GM19455 (cell line): Measurements from ENCODE around the gene TRIM66.

Experiments used
- ATAC-seq: cut with Tn5 transposase; IDR thresholded peaks from one replicate; pipeline ENCODE4 v1.9.1; 2021; ENCODE audit not compliant: unreplicated experiment

TRIM66 gene, protein sequence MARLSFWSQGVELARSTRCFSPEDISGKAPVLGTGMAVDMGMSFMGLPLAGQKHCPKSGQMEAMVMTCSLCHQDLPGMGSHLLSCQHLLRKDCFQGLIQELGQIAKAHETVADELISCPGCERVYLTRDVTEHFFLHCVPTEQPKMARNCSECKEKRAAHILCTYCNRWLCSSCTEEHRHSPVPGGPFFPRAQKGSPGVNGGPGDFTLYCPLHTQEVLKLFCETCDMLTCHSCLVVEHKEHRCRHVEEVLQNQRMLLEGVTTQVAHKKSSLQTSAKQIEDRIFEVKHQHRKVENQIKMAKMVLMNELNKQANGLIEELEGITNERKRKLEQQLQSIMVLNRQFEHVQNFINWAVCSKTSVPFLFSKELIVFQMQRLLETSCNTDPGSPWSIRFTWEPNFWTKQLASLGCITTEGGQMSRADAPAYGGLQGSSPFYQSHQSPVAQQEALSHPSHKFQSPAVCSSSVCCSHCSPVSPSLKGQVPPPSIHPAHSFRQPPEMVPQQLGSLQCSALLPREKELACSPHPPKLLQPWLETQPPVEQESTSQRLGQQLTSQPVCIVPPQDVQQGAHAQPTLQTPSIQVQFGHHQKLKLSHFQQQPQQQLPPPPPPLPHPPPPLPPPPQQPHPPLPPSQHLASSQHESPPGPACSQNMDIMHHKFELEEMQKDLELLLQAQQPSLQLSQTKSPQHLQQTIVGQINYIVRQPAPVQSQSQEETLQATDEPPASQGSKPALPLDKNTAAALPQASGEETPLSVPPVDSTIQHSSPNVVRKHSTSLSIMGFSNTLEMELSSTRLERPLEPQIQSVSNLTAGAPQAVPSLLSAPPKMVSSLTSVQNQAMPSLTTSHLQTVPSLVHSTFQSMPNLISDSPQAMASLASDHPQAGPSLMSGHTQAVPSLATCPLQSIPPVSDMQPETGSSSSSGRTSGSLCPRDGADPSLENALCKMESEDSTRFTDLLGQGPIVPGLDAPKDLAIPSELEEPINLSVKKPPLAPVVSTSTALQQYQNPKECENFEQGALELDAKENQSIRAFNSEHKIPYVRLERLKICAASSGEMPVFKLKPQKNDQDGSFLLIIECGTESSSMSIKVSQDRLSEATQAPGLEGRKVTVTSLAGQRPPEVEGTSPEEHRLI (N-terminal part only)

DNA sequence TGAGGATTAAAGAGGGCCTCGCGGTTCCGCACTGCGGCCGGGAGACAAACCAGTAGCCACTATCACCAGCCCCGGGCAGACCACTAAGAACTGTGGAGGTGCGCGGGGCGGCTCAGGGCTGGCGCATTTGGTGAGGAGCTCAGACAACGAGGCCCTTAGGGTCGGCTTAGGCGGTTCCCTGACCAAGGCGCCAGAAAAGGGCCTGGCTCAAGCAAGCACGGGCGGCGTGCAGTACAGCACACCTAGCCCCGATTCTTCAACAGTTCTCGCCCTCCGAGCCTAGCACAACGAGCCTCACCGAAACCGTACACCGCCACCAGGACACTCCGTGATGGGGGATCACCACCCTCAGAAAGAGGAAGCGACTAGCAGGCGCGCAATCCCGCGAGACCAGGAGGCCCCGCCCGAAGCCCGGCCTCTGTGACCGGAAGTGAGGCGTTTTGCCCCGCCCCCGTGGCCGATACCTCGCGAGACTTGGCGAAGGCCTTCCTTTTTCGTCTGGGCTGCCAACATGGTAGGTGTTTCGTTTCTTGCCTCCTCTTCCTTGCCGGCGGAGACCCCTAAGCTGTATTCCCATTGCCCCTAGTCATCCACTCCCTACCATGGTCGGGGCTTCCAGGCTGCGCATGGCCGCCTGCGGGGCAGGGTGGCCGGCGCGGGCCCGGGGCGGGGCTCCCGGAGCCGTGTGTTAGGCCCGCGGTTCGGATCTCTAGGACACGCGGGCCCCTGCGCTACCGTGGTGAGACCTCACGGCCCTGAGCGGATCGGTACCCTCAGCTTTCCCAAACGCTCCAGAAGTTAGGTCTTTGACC, at the start of gene TRIM66, which contains the start of gene RPL27A:
TRIM66 (minus strand) TSS at position 363 of the 812 bp plus-strand sequence. CDS start 10,391 bp downstream, outside the sequence.
RPL27A (plus strand) TSS at position 490 of the 812 bp plus-strand sequence; CDS start at position 512, 22 bp downstream.
- ATAC-seq, result peak; percentile 96

DNA sequence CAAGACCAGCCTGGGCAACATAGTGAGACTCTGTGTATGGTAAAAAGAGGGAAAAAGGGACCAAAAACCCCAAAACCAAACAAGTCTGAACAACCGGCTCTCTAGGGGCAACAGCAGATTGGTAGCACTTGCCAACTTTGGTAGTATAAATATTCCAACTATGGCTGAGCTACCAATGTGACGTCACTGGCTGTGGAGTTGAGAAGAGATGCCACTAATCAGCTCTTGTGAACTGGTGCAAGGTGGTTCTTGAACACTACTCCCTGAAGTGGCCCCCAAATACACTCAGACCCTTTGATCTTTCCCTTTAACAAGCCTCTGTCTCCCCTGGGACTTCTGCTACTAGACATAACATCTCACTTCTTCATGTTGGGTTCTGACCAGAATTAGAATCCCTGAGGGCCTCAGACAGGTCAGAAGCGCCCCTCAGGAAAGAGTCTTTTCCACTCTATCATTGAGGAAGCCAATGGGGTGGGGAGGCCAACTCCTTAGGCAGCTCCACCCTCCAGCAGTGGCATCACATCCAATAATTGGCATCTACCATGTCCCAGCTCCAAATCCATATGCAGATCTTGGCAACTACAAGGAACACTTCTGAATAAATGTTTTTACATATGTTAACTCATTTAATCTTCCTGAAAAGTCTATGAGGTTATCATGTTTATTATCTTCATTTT, 49.3 kb upstream of the TRIM66 start:
- ATAC-seq, result no peak

DNA sequence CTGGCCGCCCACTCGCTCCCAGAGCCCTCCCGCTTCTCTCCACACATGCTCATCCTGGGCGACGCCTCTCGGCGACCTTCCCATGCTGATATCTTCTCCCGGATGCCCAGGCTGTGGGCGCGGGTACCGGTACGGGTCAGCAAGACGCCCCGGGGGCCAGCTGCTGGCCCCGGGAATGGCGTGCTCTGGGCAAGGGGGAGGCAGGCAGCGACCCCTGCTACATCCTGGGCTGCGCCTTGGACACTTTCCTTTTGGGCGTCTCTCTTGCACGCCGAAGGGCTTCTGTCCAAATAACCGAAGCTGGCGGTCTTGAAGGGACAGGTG, 48.2 kb upstream of the TRIM66 start:
- no peak for ATAC-seq

DNA sequence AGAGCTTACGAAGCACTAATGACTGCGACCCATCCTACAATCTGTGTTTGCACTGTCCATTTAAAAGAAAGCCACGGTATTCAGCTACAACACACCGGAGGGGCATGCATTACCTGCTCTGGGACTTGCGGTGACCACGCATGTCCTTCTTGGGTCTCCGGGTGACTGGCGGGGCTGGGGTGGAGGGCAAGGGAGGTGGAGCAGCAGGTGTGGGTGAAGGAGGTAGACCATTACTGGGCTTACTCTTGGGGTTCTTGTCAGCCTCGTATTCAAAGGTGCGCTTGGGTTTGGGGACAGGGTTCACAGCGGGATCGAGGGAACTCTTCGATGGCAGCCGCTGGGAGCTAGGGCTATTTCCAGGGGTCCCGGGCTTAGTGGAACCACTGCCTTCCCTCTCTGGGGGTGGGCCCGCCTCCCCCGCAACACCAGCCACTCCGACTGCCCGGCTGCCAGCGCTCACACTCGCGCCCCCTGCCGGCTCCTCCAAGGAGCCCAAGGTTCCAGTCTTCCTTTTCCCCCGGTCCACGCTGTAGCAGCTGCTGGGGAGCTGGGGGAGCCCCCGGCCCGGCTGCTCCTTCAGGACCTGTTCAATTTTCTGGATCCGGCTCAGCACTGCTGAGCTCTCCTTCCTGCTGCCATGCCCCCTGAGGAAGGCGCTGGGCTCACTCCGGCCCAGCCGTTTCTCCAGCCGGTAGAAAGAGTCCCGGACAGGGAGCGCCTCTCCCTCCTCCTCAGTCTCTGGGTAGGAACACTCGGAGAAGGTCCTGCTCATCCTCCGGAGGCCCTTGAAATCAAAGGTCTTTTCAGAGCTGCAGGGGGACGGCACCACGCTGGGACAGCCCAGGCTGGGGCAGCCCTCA, 47.6 kb upstream of the TRIM66 start:
- ATAC-seq, result no peak

DNA sequence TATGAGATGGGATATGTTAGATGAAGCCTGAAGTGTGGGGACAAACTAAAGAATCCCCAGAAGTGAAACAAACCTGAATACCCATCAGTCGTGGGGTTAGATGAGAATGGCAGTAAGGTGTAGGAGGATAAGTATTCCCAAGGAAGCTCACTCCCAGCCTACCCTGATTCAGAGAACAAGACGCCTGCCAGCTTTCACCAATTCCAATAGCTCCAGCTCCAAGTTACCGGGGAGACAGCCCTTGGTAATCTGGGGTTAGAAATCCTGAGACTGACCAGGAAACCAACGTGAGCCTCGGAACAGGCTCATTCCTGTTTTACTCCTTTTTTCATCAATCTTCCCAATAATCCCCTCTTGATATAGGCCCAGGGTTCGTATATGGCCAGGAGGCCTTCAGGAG, 46.6 kb upstream of the TRIM66 start:
- ATAC-seq, result no peak

DNA sequence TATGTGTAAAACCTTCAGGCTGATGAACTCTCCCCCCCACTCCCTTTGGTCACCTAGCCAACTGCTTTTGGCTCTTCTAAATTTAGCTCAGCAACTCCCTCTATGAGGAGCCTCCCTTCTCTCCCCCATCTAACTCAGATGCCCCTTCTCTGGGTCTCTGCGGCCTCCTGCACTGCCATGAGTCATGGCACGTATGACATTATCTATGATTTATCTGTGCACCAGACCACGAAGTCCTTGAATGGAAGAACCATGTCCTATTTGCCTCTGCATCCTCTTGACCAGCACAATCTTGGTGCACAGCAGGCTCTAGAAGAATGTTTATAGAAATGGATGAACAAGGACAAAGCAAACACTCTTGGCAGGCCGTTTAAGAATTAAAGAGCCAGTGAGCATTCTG, 46.1 kb upstream of the TRIM66 start:
- no peak for ATAC-seq

DNA sequence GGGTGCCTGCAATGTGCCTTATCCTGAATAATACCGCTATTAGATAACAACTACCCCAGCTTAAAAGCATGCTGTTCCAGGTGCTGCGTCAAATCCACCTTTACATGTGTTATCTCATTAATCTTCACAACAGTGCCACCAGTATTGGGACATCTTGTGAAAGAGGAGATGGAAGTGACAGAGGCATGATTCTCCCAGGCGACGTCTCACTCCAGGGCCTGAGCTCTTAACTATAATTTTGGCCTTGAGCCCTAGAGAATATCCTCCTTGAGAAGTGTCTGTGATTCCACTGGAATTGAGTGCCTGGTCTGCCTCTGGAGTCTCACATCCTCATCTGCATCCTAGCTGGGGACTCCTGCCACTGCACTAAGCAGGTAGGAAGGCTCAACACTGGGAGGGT, 43.9 kb upstream of the TRIM66 start:
- no peak for ATAC-seq

DNA sequence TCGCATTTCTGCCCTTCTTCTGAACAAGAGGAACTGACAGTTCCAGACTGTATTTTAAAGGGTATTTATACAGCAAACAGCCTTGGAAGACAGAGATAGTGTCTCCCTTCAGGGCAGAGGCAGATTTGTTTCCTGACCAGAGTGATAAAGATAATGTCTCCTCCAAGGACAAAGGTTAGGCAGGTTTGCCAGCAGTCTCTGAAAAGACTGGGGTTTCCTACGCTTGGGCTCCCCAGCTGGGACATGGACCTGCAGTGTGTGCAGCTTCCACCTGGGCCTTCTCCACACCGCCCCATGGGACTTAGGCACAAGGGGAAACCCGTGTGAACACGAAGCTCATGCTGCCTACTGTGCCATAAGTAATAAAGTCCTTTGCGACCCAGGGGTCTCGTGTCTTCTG, 42.2 kb upstream of the TRIM66 start:
- ATAC-seq, result no peak

DNA sequence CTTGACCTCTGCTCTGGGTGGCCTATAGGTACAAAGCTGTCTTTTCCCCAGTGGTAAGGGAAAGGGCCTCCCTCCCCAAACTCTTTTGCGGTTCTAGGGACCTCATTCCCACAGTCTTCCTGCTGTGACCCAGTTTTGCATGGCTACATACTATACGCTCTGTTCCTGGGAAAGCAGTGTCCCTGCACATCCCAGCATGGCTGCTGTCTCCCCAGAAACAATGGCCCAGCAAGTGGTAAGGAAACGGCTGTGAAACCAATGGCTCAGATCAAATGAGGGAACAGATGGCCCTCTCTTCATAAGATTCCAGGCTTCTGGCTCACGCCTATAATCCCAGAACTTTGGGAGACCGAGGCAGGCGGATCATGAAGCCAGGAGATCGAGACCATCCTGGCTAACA, 41.2 kb upstream of the TRIM66 start:
- no peak for ATAC-seq

DNA sequence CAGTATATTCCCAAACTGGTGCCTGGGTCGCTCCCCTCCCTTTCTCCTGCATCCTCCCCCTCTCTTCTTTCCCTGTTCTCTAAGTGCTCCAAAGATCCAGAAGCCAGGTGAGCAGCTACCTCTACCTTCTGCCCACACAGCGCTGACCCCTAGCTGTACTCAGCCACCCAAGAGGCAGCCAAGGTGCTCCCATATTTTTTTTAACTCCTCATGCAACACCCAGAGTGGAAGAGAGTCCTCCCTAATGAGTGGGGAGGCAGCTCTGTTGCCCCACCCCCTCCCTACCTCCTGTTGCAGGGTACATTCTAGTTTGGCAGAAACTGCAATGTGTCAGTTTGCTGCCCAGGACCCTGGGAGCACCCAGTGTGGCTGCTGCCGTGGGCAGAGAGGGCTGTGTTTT, 40.3 kb upstream of the TRIM66 start:
- no peak for ATAC-seq

DNA sequence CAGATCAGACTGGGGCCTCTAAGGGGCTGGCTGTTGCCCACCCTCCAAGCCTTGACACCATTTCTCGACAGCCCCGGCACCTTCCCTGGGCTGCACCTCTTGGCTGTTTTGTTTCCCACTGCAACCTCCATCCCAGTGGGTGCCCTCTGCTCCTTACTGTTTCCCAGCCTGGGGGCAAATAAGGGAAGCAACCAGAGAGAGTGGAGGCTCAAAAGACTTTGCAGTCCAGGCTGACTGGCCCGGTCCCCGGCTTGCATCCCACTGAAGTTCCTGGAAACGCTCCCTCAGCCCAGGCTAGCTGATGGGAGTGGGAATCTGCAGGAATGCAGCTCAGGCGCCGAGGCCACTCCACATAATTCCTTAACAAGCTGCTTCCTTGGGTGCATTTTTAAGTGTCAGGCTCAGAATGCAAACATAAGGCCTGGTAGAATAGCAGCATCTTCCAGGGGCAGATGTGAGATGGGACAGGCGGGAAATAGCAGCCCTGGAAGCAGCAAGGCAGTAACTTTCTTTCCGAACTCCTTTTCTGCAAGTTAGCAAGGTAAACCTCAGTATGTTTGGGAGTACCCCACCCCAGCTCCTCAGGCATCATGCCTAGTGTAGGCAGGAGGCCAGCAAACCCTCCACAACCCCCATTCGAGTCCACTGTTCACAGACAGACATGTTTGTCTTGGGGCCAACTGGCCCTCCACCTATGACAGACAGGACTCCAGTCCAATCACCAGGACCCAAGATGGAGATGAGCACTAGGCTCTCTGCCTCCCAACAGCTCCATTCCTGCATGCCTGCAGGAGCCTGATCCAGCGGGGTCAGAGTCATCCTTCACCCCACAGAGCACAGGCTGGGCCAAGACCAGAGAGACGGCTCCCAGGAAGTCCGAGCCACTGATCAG, 39.4 kb upstream of the TRIM66 start:
- no peak for ATAC-seq

DNA sequence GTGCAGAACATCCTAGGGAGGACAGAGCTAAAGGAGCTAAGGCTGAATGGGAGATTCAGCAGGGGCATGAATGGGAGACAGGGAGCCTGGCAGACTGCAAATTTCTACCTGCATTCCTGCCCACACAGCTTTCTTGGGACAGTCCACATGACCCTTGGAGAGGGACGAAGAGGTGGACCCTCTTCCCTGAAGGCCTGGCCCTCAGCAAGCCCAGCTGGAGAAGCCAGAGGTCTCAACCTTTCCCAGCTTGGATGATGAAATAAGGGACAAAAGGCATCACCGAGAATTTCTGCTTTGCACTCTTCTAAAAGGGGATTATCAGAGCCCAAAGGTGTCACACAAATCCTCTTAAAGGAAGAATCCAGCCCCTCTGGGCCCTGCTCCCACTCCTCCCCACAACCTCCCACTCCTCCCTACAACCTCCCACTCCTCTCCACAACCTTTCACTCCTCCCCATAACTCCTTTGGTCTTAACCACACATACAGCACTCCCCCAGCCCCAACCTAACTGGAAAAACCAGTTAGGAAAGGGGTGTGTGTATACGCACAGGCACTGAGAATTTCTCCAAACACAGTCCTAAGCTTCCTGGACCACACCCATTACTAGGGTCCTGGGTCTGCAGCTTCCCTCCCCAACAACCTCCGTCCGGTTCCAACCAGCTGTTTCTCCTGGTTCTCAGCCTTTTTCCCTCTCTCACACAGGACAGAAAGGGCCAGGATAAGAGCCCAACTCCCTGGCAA, 38.6 kb upstream of the TRIM66 start:
- ATAC-seq, result no peak

DNA sequence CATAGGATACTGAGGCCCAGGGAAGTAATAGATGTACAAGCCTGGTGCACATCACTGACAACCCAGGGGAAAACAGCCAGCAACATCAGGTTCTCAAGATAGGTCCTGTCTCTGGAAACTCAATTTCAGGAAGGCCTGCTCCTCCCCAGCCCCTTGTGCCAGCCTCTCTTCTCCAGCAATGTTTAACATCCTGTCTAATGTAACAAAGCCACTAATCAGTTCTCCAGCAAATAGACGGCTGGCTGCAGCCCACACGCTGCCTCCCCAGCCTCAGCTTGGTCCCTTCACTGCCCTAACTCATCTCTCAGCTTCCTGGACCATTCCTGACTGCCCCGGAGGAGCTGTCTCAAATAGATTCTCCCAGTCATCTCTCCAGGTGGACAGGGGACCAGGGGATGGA, 37.9 kb upstream of the TRIM66 start:
- no peak for ATAC-seq

DNA sequence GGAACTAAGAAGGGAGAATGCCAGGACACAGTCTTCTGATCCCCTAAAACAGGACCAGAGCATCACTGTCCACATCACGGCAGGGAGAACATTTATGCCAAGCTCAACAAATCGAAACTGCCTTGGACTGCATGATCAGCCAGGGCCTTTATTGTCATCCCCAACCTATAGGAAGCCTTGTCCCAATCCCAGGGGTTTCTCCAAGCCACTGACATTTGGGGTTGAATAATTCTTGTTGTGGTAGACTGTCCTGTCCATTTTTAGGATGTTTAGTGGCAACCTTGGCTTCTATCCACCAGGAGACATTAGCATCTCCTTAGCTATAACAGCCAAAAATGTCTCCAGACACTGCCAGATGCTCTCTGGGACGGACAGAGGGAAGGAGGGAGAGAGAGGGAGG, 37.3 kb upstream of the TRIM66 start:
- no peak for ATAC-seq

DNA sequence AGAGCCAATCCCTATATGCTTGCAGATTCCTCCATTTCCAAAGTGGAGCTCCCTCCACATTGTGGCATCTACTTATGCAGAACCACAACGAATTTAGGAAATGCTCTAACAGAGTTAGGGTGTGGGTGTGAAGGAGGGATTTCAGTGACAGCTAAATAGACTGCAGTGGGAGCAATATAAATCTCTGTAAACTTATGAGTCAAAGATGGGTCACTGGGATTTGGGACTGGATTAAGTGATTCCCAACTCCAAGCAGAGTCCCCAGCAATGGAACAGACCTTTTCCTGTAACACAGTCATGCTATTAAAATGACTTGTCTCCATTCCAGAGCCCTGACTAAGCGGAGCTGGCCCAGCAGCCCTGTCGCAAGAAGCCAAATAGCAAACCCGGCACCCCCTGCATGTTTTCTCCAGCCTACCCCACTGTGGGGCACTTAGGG, 36.8 kb upstream of the TRIM66 start:
- no peak for ATAC-seq

DNA sequence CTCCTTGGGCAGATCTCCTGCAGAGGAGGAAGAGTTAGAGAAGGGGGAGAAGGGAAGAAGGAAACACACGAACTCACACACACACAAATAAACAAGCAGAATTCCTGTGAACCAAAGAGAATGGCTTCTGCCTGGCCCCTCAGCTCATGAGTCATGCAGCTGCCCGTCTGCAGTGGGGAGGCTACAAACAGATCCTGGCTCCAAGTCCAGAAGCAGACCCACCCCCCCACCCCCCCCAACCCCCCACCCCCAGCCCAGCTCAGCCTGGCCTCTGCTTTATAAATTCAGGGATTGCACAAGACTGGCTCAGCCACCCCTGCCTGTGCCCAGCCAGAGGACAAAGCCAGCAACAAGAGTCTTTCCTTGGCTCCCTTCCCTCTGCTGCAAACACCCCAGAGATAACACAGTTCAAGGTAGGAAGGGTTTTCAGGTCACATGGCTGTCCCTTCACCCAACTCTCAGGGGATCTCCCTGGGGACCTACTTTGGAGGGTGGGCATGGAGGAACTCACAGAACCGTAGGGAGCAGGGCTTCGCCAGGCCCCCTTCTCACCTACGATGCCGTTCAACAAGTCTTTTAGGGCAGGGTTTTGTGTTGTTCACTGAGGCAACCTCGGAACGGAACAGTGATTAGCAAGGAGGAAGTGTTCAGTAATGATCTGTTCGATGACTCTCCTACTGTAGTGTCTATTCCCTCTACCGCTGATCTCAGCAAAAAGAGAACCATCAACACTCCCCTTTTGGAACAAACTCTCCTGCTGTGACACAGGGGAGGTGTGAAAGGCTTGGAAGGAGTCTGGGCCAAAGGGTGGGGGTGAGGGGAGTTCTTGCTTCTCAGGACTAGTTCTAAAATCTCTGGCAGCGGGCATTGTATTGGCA, 35.6 kb upstream of the TRIM66 start:
- no peak for ATAC-seq

DNA sequence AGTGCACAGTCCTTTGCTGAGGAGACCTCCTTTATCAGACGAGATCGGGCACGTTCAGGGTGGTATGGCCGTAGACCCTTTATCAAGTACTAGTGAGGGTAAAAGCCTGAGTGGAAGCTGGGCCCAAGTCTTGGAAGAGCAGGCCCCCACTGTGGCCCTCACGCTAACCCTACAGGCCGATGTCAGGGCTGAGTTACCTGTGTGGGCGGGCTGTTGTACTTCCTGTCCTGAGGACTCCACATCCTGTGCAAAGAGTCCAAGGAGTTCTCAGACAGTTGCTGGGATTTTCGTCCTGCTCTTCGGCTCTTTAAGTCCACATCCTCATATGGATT, 35.0 kb upstream of the TRIM66 start:
- ATAC-seq, result no peak
